ENCODE data around the gene IL15RA. TPM values are rescaled to one million over a fixed set of nuclear protein-coding genes. Genes with fewer than 3 reads are reported as not detected.
"Not testable (repeated sequence)": the region's sequence is repeated elsewhere in the genome, so short reads cannot be mapped to it uniquely, and the experiment has no call there.

The IL15RA gene
- total RNA-seq, 1 experiment from 2014 or later = 15.3 TPM

DNA sequence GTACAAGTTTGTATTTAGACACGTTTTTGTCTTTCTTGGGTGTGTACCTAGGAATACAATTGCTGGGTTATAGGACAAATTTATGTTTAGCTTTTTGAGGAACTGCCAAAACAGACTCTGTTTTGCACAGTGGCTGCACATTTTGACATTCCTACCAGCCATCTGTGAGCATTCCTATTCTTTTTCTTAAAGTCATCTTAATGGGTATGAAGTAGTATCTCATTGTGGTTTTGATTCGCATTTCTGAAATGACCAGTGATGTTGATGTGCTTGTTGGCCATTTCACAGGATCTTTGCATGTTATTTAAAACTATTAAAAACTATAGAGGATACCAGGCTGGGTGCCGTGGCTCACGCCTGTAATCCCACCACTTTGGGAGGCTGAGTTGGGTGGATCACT, 32.6 kb upstream of the IL15RA start:
- Histone ChIP-seq H3K27me3 (no peaks in the 10 kb centered on the region), H3K9me3 (peaks cover 5% of the 10 kb centered on the region), H3K4me3 (no peak overlapping the region), H3K36me3 (no peaks in the 10 kb centered on the region)
- DNase-seq = no peak

DNA sequence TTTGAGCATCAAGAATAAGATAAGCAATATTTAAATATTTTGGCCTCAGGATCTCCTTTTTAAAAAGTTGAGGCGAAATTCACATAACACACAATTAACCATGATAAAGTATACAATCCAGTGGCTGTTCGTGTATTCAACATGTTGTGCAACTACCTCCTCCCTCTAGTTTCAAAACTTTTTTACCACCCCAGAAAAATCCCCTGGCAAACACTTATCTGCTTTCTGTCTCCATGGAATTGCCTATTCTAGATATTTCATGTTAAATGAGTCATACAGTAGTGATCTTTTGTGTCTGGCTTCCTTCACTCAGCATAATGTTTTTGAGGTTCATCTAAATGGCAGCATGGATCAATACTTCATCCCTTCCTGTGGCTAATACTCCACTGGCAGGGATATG, 31.8 kb upstream of the IL15RA start:
- Histone ChIP-seq H3K4me3 (peak overlapping the region; percentile 23), H3K27me3 (no peaks in the 10 kb centered on the region)
- no peak for DNase-seq

GRCh38 chr10:6008497-6009142, 31.3 kb upstream of the IL15RA start:
- peak overlapping the region; percentile 23 for H3K4me3 ChIP-seq
- DNase-seq = no peak
- no peaks in the 10 kb centered on the region for H3K27me3 ChIP-seq
- H3K36me3 ChIP-seq = no peaks in the 10 kb centered on the region
- H3K9me3 ChIP-seq = peaks cover 5% of the 10 kb centered on the region

More for the DNA sequence above, 31.8 kb upstream of the IL15RA start:
- Histone ChIP-seq H3K36me3 (no peaks in the 10 kb centered on the region), H3K9me3 (peaks cover 5% of the 10 kb centered on the region)

- H3K4me3 ChIP-seq = no peak overlapping the region
- H3K36me3 ChIP-seq = no peaks in the 10 kb centered on the region
- no peaks in the 10 kb centered on the region for H3K27me3 ChIP-seq
- no peak for DNase-seq
- H3K9me3 ChIP-seq = peaks cover 5% of the 10 kb centered on the region
These were observed 29.6 kb upstream of the IL15RA start for GRCh38 chr10:6006991-6007390.

- Histone ChIP-seq H3K4me3 (no peak overlapping the region), H3K27me3 (no peaks in the 10 kb centered on the region), H3K9me3 (peaks cover 5% of the 10 kb centered on the region), H3K36me3 (no peaks in the 10 kb centered on the region)
- no peak for DNase-seq
These were observed 29.2 kb upstream of the IL15RA start for GRCh38 chr10:6006546-6006945.

DNA sequence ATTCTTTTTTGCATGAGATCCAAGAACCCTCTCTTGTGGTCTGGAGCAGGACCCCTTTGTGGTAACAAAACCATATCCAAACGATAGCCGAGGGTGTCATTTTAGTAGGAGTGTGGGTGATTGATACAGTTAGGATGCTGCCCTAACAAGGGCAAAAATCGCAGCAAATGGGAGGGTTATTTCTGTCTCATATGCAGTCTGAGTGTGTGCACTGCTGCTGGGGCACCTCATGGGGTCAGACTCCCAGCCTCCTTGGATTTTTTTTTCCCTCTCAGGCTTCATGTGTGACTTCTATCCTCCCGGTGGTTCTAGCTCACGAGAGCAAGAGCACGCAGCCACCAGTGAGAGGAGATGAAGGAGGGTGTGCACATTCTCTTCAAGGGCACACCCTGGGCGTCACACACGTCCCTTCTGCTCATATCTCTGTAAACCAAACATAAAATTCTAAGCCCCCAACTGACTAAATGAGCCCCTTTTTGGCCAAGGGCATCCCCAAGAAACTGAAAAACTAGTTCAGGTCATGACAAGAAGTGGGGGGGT, 28.6 kb upstream of the IL15RA start:
- Histone ChIP-seq H3K9me3 (peaks cover 5% of the 10 kb centered on the region), H3K27me3 (no peaks in the 10 kb centered on the region)
- no peak for DNase-seq

DNA sequence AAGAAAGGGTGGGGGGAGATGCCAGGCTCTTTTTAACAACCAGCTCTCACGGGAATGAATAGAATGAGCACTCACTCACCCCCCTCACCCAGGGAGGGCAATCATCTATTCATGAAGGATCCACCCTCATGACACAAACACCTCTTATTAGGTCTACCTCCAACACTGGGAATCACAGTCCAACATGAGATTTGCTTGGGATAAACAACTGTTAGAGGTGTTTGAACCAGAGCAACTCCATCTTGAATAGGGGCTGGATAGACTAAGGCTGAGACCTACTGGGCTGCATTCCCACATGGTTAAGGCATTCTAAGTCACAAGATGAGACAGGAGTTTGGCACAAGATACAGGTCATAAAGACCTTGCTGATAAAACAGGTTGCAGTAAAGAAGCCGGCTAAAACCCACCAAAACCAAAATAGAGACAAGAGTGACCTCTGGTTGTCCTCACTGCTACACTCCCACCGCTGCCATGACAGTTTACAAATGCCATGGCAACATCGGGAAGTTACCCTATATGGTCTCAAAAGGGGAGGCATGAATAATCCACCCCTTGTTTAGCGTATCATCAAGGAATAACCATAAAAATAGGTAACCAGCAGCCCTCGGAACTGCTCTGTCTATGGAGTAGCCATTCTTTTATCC, 27.9 kb upstream of the IL15RA start:
- H3K4me3 ChIP-seq, H3K36me3 ChIP-seq, H3K9me3 ChIP-seq, DNase-seq, H3K27me3 ChIP-seq: not testable (repeated sequence)

More for the DNA sequence above, 28.6 kb upstream of the IL15RA start:
- H3K36me3 ChIP-seq = no peaks in the 10 kb centered on the region
- no peak overlapping the region for H3K4me3 ChIP-seq

DNA sequence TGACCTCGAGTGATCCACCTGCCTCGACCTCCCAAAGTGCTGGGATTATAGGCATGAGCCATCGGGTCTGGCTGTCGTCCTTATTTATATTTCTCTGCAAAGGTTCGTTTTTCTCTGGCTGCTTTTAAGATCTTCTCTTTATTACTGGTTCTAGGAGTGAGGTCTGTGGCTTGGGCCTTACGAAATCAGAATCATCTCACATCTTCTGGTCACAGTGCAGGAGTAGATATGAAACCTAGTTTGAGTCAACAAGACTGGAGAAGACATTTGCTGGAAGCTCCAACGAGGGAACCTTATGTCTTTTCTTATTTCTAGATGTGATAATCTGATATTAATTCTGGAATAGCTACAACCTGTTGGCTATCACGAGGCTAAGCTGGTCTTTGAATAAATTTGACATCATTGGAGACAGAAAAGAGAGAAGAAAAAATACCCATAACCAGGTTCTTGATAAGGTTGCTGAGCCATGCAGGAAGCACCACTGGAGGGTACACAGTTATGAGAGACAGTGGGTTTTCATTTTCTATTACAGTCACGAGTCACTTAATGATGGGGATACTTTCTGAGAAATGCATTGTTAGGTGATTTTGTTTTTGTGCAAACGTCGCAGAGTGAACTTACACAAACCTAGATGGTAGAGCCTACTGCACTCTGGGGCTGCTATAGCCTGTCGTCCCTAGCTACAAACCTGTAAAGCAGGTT, 25.6 kb upstream of the IL15RA start:
- no peak for DNase-seq
- Histone ChIP-seq H3K36me3 (no peaks in the 10 kb centered on the region), H3K4me3 (no peak overlapping the region), H3K9me3 (peaks cover 5% of the 10 kb centered on the region), H3K27me3 (no peaks in the 10 kb centered on the region)

GRCh38 chr10:5999440-6000165, 22.3 kb upstream of the IL15RA start:
- Histone ChIP-seq H3K4me3 (no peak overlapping the region), H3K27me3 (no peaks in the 10 kb centered on the region)
- DNase-seq = no peak

DNA sequence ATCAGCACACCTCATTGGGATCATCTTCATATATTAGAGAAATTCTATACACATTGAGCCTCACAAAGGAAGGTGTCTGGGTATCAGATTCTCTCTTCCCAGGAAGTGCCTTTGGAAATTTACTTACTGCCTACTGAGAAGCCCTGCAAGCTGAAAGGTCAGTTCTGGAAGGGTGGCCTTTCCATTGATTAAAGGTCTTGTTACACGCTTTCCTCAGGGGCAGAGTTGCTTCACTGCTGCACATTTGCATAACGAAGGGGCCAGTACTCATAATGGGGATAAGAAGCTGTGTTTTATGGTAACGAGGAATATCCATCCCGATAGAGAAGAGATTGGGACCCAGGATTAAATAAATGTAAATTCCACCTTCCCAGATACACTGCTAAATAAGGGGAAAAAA, 19.4 kb upstream of the IL15RA start:
- H3K4me3 ChIP-seq = no peak overlapping the region
- no peaks in the 10 kb centered on the region for H3K27me3 ChIP-seq
- no peak for DNase-seq
- no peaks in the 10 kb centered on the region for H3K36me3 ChIP-seq
- H3K9me3 ChIP-seq = peaks cover 10% of the 10 kb centered on the region

More at GRCh38 chr10:5999440-6000165, 22.3 kb upstream of the IL15RA start:
- no peaks in the 10 kb centered on the region for H3K36me3 ChIP-seq
- H3K9me3 ChIP-seq = peaks cover 3% of the 10 kb centered on the region; the same call in 1 of the 2 replicates

DNA sequence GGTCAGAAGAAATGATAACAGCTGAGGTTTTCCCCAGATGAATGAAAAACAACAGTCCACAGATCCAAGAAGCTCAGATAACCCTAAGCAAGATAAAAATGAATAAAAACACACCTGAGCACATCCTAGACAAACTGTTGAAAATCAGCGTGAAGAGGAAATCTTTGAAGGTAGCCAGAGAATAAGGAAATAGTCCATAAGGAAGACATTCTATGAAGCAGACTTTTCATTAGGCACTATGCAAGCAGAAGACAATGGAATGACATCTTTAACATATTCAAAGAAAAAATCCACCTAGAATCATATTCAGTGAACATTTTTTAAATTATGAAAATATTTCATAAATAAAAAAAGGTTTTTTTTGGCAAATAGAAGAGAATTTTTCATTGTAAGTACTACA, 15.1 kb upstream of the IL15RA start:
- Histone ChIP-seq H3K36me3 (no peaks in the 10 kb centered on the region), H3K4me3 (no peak overlapping the region), H3K9me3 (peaks cover 14% of the 10 kb centered on the region), H3K27me3 (no peaks in the 10 kb centered on the region)
- no peak for DNase-seq

- Histone ChIP-seq H3K27me3 (no peaks in the 10 kb centered on the region), H3K9me3 (peaks cover 14% of the 10 kb centered on the region), H3K36me3 (no peaks in the 10 kb centered on the region), H3K4me3 (no peak overlapping the region)
- no peak for DNase-seq
These were observed 14.4 kb upstream of the IL15RA start for GRCh38 chr10:5991708-5992107.

GRCh38 chr10:5989756-5990155, 12.4 kb upstream of the IL15RA start:
- Histone ChIP-seq H3K9me3 (peaks cover 11% of the 10 kb centered on the region), H3K36me3 (no peaks in the 10 kb centered on the region), H3K27me3 (no peaks in the 10 kb centered on the region), H3K4me3 (no peak overlapping the region)
- no peak for DNase-seq

GRCh38 chr10:5988336-5988920, 11.1 kb upstream of the IL15RA start:
- DNase-seq = no peak
- no peaks in the 10 kb centered on the region for H3K36me3 ChIP-seq
- peaks cover 11% of the 10 kb centered on the region for H3K9me3 ChIP-seq
- no peaks in the 10 kb centered on the region for H3K27me3 ChIP-seq
- H3K4me3 ChIP-seq = no peak overlapping the region

- Histone ChIP-seq H3K9me3 (peaks cover 11% of the 10 kb centered on the region), H3K27me3 (no peaks in the 10 kb centered on the region), H3K36me3 (no peaks in the 10 kb centered on the region), H3K4me3 (no peak overlapping the region)
- no peak for DNase-seq
These were observed 10.4 kb upstream of the IL15RA start for GRCh38 chr10:5987747-5988146.

DNA sequence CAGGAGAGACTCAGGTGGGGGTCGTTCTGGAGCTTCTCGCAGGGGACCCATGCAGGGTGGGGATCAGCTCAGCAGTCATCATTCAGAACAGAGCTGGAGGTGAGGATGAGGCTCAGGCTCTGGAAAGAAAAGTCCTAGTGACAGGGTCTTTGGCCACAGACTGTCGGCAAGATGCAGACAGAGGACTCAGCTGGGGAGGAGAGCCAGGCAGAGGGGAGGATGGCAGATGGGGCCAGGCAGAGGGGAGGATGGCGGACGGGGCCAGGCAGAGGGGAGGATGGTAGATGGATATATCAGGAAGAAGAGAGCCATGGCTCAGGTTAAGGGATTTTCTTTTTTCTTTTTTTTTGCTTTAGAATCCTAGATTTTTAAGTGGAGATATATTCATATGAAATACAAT, 7.7 kb upstream of the IL15RA start:
- Histone ChIP-seq H3K4me3 (no peak overlapping the region), H3K27me3 (no peaks in the 10 kb centered on the region), H3K9me3 (no peaks in the 10 kb centered on the region), H3K36me3 (no peaks in the 10 kb centered on the region)
- DNase-seq = no peak

Data from MG63 (cell line).